Fibroblast of mammary gland (primary cell): ENCODE results near the gene PTPRN2.
"Not testable (repeated sequence)": the region's sequence is repeated elsewhere in the genome, so short reads cannot be mapped to it uniquely, and the experiment has no call there.

Experiments
- DNase-seq: peaks from one replicate; pipeline ENCODE4 v3.0.0-alpha.2; 2010; ENCODE audit warnings: low read depth
- H3K4me3 ChIP-seq: 2 replicates; pipeline ENCODE4 v1.5.1; 2011; ENCODE audit warnings: low read depth, mild to moderate bottlenecking, low read length, moderate library complexity; ENCODE audit not compliant: control insufficient read depth
- TF ChIP-seq, protein P1 (sequence below): conservative IDR thresholded peaks from 2 replicates; pipeline ENCODE4 v1.5.1; 2011; ENCODE audit warnings: low read depth, low read length, inconsistent platforms; ENCODE audit not compliant: control insufficient read depth, insufficient read depth

Gene PTPRN2

DNA sequence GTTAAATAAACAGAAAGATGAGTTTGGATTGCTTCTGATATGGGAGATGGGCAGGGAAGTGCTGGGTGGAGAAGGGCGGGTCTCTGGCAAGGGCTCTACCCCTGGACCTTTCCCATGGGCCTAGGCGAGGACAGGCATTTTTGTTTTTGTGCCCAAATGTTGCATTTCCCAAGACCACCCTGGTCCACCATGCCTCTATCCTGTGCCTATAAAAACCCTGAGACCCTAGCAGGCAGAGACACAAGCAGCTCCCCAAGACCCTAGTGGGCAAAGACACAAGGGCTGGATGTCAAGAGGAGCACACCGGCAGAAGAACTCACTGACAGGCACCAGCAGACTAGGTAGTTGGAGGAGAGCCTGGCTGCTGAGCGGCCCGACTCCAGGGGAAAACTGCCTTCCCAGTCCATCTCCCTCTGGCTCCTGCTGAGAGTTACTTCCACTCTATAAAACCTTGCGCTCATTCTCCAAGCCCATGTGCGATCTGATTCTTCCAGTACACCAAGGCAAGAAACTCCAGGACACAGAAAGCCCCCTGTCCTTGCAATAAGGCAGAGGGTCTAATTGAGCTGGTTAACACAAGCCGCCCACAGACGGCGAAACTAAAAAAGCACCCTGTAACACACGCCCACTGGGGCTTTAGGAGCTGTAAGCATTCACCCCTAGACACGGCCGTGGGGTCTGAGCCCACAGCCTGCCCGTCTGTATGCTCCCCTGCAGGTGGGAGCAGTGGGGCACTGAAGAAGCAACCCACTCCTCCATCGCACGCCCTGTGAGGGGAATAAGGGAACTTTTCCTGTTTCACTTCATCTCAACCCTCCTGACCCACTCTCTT lies 291.4 kb downstream of the PTPRN2 start:
- H3K4me3 ChIP-seq, result no peak overlapping the region
- TF ChIP-seq, protein P1, sequence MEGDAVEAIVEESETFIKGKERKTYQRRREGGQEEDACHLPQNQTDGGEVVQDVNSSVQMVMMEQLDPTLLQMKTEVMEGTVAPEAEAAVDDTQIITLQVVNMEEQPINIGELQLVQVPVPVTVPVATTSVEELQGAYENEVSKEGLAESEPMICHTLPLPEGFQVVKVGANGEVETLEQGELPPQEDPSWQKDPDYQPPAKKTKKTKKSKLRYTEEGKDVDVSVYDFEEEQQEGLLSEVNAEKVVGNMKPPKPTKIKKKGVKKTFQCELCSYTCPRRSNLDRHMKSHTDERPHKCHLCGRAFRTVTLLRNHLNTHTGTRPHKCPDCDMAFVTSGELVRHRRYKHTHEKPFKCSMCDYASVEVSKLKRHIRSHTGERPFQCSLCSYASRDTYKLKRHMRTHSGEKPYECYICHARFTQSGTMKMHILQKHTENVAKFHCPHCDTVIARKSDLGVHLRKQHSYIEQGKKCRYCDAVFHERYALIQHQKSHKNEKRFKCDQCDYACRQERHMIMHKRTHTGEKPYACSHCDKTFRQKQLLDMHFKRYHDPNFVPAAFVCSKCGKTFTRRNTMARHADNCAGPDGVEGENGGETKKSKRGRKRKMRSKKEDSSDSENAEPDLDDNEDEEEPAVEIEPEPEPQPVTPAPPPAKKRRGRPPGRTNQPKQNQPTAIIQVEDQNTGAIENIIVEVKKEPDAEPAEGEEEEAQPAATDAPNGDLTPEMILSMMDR, result no peak
- no peak for DNase-seq

GRCh38 chr7:158294468-158295215 lies 293.0 kb downstream of the PTPRN2 start:
- H3K4me3 ChIP-seq, DNase-seq: not testable (repeated sequence)

- DNase-seq, result no peak
- TF ChIP-seq, protein P1, result no peak
- H3K4me3 ChIP-seq, result no peak overlapping the region
Measured at GRCh38 chr7:158292948-158293347, 294.7 kb downstream of the PTPRN2 start.

GRCh38 chr7:158291998-158292397 lies 295.6 kb downstream of the PTPRN2 start:
- TF ChIP-seq, protein P1, result no peak
- DNase-seq, result no peak
- no peak overlapping the region for H3K4me3 ChIP-seq

- DNase-seq, result no peak
- TF ChIP-seq, protein P1, result no peak
Measured at GRCh38 chr7:158289761-158290523, 297.7 kb downstream of the PTPRN2 start.

DNA sequence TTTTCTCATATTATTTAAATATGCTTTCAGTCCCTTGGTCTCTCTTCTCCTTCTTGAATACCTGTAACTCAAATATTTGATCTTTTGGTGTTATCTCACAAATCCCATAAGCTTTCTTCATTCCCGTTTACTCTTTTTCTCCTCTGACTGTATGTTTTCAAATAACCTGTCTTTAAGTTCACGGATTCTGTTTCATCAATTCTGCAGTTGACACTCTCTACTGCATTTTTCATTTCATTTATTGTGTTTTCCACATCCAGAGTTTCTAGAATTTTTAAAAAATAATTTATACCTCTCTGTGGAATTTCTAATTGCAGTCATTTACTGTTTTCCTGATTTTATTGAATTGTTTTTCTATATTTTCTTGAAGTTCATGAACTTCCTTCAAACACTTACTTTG lies 298.4 kb downstream of the PTPRN2 start:
- no peak for DNase-seq
- no peak overlapping the region for H3K4me3 ChIP-seq
- TF ChIP-seq, protein P1, result no peak

More at GRCh38 chr7:158289761-158290523, 297.7 kb downstream of the PTPRN2 start:
- no peak overlapping the region for H3K4me3 ChIP-seq
